ENCODE results near the gene PTPRN2. TPM values are rescaled to one million over a fixed set of nuclear protein-coding genes. Genes with fewer than 3 reads are reported as not detected.
A peak's percentile ranks its signal among the peaks of the same experiment; 100 is the strongest.

Gene PTPRN2
- total and polyA plus RNA-seq, 9 of the 15 experiments (the other 6 are each of a cell fraction or from before 2014, with no cell fraction given) = not detected

- TF ChIP-seq ZBTB40 (IDR thresholded peaks at IDR 0.05) (peak; percentile 95), ZBTB40 (CRISPR knock-in tag; IDR thresholded peaks at IDR 0.05) (peak; percentile 91), GTF2B (IDR thresholded peaks at IDR 0.05; ENCODE audit: extremely low read depth, insufficient read length) (no peak), KLF13 (tag; IDR thresholded peaks at IDR 0.05; ENCODE audit: borderline replicate concordance, low read depth) (peak; percentile 75; the same call in 1 of the 2 replicates), MTA1 (IDR thresholded peaks at IDR 0.05; ENCODE audit: borderline replicate concordance) (no peak)
- TF ChIP-seq, protein P1, sequence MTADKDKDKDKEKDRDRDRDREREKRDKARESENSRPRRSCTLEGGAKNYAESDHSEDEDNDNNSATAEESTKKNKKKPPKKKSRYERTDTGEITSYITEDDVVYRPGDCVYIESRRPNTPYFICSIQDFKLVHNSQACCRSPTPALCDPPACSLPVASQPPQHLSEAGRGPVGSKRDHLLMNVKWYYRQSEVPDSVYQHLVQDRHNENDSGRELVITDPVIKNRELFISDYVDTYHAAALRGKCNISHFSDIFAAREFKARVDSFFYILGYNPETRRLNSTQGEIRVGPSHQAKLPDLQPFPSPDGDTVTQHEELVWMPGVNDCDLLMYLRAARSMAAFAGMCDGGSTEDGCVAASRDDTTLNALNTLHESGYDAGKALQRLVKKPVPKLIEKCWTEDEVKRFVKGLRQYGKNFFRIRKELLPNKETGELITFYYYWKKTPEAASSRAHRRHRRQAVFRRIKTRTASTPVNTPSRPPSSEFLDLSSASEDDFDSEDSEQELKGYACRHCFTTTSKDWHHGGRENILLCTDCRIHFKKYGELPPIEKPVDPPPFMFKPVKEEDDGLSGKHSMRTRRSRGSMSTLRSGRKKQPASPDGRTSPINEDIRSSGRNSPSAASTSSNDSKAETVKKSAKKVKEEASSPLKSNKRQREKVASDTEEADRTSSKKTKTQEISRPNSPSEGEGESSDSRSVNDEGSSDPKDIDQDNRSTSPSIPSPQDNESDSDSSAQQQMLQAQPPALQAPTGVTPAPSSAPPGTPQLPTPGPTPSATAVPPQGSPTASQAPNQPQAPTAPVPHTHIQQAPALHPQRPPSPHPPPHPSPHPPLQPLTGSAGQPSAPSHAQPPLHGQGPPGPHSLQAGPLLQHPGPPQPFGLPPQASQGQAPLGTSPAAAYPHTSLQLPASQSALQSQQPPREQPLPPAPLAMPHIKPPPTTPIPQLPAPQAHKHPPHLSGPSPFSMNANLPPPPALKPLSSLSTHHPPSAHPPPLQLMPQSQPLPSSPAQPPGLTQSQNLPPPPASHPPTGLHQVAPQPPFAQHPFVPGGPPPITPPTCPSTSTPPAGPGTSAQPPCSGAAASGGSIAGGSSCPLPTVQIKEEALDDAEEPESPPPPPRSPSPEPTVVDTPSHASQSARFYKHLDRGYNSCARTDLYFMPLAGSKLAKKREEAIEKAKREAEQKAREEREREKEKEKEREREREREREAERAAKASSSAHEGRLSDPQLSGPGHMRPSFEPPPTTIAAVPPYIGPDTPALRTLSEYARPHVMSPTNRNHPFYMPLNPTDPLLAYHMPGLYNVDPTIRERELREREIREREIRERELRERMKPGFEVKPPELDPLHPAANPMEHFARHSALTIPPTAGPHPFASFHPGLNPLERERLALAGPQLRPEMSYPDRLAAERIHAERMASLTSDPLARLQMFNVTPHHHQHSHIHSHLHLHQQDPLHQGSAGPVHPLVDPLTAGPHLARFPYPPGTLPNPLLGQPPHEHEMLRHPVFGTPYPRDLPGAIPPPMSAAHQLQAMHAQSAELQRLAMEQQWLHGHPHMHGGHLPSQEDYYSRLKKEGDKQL (CRISPR knock-in tag; IDR thresholded peaks at IDR 0.05; ENCODE audit: borderline replicate concordance) = no peak
Observed at GRCh38 chr7:158502068-158502750, 85.4 kb downstream of the PTPRN2 start (continued).
